Eye (tissue), 1 donor: Measurements from ENCODE around the gene FGD4.
A peak's percentile ranks its signal among the peaks of the same experiment; 100 is the strongest.
"Not testable (repeated sequence)": the region's sequence is repeated elsewhere in the genome, so short reads cannot be mapped to it uniquely, and the experiment has no call there.

Source experiments
- DNase-seq: peaks from one replicate; pipeline ENCODE4 v3.0.0-alpha.2; 2015

Gene FGD4

DNA sequence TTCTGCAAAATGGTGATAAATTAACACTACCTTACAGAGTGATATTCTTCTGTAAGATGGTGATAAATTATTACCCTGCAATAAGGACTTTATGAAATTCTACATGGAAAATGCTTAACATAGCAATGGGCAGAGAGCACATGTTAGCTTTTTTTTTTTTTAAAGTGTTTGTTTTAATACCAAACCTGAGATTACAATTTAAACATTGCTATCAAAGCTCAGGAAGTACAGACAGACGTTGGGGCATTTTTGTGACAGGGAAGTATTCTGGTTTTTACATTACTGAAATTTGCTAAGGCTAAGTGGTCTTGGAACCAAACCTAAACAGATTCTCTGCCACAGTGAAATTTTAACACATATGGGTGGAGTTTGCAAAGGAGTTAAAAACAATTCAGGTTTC, 133.1 kb downstream of the FGD4 start:
- DNase-seq = no peak

DNA sequence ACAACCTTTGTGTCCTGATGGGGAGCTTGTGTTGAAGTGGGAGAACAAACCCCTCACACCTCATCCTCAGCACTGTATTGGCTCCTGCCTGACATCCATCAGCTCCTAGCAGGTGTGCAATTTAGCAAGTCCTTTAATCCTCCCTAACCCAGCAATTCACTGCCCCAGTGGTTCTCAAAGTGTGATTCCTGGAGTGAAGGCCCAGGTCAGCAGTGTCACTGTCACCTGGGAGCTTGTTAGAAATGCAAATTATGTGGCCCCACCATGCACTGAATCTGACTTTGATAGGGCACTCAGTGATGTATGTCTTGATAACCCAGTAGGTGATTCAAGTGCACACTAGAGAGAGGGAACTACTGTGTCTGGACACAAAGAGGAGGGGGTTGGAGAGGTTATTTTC, 133.6 kb downstream of the FGD4 start:
- no peak for DNase-seq

DNA sequence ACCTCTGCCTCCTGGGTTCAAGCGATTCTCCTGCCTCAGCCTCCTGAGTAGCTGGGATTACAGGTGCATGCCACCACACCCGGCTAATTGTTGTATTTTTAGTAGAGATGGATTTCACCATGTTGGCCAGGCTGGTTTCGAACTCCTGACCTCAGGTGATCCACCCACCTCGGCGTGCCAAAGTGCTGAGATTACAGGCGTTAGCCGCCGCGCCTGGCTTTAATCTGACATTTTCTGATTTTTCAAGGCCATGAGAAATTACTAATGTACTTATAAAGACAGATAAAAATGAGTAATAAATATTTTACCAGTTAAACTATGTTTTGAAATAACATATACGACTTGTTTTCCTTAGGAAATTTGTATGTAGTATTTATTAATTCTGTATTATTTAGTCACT, 134.1 kb downstream of the FGD4 start:
- DNase-seq = not testable (repeated sequence)

DNA sequence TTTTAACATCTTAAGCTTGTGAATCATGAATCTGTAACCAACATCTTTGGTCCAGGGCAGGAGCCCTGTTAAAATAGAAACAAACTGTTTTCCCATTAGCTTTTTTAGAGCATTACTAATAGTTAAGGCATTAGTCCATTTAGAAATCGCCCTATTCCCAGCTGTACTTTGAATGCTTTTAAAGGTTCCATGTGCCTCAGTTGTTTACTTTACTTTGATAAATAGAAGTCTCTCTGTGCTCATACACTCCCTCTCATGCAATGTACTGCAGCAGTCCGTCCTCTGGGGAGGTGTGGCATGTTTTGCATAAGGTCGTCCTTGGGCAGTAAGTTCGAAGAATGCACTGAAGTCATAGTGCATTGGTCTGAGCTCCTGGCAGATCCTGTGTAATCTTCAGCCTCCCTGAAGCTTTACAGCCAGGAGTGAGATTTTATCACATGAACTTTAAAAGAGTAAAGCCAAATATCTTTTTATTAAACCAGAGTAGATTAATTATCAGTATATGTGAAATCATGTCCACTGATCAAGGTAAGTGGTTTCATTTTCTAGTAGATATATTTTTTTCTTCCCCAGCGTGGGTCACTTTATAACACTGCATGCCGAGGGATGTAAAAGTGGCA, 134.7 kb downstream of the FGD4 start:
- DNase-seq = peak; percentile 66

DNA sequence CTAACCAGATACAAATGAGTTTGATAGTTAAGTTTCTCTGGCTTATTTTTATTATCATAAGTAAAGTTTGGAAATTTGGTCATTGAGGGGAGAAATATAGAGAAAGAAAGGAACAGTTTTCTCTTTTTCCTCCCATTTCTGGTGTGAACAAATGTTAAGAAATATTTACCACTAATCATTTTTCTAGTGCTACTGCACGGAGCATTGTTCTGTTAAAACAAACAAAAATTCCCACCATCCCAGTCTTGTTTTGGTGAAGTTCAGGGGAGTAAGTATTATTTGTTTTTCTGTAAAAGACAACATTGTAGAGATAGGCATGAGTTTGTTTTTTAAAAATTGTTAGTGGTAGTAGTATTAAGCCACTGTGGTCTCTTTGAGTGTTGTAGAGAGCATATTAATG, 135.3 kb downstream of the FGD4 start:
- peak; percentile 30 for DNase-seq

DNA sequence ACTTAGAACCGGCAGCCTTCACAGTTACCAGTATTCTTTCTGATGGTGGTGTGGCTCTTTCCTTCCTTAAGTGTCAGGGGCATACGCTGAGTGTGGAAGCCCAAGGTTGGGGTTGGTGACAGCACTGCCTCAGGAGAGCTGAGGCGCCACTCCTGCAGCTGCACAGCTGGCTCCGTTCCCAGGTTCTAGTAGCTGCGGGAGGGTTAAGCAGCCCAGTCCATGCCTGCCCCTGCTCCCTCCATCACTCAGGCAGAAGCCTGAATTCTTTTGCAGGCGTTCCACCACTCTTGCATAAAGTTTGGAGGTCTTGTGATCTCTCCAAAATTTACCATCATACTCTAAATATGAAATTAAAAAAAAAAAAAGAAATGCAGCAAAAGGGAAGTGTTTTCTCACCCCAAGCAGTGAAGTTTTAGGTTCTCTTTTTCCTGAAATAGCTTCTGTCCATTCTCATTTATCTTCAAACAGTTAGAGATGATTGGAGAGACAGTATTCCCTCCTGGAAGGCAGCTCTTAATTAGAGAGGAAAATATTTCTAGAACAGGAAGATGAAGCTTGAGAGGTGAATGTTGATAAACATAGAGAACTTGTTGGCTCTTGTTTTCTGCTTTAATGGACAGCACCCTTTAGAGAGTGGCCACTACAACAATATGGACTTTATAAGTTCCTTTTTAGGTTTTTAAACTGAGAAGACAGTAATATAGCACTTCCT, 136.1 kb downstream of the FGD4 start:
- DNase-seq = peak; percentile 84

DNA sequence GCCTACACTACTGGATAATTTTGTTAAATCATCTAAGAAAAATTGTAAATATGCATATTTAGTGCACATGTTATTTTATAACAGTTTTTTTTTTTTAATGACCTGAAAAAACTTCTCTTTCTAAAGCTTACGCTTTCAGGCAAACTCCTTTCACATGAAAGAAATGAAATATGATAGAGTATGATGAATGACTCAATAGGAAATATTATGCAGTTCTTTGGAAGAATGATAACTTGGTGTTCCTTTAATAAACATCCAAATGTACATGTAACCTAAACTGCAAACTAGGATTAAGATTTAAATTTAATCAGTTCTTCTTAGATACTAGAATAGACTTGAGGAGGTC, 136.6 kb downstream of the FGD4 start:
- no peak for DNase-seq

DNA sequence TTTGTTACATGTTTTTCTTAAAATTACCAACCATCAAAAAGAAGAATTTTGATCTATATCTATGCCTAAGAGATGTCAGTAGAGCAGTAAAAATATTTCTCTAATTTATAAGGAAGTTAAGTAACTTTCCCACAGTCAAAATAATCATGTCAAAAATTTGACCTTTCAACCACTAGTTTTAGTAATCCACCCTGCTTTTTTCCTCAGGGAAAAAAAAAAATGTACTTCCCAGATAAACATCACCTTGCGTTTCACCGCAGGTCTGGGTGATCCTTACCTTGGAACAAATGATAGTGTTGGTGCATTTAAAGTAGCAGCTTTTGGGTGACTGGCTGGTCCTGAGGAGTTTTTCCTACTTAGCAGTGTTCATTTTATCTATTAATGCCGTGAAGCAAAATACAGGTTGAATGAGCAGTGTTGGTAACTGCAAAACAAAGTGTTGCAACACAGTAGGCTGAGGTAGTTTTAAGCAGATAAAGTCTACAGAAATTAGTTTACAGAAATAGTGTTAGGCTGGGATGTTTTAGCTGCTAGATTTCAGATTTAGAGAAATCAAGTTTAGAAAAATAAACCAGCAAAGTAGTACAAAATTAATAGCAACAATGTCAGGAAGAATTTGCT, 142.5 kb downstream of the FGD4 start:
- DNase-seq = no peak

DNA sequence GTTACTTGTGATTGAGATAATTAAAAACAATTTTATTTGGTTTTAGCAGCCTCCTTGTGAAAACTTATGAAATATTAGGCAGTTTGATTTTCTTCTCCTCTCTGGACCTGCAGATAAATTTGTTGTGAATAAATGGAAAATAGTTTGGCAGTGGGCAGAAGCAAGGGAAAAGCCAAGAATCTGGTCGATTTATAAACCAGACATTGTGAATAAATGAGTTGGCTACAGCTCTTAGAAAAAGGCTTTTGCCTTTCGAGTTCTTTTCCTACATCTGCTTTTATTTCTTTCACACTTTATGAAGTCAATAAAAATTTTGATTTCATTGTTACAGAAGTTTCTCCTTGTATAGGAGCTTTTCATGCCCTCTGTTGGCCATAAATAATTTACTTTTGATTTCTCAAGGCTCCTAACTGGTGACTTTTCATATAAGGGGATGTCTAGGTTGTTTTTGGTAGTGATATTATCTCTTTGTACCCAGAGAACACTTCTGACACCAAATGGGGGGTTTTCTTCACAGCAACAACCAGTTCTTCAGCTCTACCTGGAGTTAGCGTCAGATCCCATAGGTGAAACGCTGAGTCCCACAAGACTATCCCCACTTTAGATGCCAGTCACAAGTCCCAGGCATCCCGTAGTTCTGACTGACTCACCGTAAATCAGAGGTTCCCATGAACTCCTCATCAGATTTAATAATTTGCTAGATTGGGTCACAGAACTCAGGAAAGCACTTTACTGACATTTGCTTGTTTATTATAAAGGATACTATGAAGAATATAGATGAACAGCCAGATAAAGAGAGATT, 143.3 kb downstream of the FGD4 start:
- DNase-seq = peak; percentile 34

DNA sequence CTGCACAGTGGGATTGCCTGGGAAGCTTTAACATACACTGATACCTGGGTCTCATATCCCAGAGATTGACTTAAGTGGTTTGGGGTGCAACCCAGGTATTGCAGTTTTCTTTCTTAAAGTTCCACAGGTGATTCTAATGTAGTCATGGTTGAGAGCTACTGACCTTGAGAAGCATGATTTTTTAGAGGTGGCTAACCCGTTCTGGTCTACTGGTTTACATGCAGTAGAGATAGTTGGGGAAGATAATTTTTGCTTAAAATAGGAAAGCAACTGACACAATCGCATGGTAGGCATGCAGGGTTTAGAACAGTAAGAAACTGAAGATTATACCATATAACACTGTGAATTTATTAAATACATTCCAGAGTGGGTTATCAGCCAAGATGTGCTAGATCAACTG, 145.5 kb downstream of the FGD4 start:
- no peak for DNase-seq

DNA sequence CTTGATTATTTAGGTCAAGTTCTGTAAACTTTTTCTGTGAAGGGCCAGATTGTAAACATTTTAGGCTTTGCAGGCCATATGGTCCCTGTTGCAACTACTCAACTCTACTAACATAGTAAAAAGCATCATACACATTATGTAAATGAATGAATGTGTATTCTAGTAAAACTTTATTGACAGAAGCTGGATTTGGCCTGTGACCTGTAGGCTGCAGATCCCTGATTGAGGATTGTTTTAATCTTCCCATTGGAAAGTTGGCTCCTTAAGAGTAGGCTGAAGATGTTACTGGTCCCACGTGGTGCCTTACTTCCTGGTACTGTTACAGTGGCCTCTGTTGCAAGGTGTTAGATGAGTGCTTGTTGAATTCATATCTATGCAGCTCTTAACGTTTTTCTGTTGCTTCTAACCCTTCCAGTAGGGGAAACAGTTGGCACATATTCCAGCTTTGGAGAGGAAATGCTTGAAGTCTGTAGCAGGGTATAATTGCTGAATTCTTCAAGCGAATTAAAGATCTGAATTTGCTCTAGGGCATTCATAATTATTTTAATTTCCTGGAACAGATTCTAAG, 146.1 kb downstream of the FGD4 start:
- DNase-seq = no peak

DNA sequence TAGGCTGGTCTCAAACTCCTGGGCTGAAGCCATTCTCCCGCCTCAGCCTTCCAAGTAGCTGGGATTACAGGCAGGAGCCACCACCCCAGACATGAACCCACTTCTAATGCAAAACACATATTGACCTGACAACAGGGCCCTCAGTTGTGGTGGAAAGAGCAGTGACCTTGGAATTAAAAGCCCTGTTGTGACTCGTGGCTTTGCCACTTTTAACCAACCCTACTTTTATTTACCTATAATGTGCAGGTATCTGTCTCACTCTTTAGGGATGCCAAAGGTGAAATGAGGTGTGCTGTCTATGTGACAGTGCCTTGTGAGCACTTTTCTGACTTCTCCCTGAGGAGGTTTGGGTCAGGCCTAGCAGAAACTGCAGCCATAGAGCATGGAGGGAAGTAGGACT, 146.9 kb downstream of the FGD4 start:
- no peak for DNase-seq

DNA sequence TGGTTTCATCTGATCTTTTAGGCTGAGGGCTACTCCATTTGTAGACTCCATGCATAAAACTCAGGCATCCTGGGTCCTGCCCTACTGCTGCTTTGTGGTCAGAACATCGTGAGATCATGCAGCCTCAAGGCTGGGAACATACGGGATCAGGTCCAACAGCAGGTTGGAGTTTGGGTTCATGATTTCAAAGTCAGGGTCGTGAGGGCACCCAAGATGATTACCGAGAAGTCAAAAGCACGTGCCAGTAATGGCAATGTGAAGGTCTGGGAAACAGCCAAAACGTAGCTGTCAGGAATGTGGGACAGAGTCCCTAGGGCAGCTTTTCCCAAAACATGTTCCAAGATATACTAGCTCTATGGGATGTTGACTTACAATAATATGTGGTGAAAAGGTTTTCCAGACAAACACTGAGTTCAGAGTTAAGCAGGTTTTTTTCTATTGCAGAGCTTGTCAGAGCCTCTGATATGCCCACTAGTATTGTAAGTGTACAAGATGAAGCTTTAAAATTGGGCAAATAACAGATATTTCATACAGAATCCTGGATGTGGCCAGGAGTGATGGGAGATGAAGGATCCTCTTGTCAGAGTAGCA, 149.4 kb downstream of the FGD4 start:
- peak; percentile 58 for DNase-seq

DNA sequence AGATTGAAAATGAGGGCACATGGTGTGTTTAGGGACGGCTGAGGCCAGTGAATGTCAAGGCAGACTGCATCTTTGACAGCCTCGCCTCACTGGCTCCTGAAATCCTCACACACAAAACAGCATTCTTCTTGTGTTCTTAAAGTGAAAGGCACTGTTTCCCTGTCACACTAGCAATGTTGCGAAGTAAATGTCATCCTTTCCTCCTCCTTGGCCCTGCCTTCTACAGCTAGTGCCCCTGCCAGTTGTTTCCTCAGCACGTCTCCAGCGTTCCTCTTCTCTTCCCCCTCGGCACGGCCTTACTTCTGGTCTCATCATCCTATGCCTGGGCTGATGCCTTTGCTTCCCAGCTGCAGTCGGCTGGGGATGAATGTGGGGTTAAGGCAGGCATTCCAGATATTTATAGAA, 150.3 kb downstream of the FGD4 start:
- DNase-seq = peak; percentile 86

DNA sequence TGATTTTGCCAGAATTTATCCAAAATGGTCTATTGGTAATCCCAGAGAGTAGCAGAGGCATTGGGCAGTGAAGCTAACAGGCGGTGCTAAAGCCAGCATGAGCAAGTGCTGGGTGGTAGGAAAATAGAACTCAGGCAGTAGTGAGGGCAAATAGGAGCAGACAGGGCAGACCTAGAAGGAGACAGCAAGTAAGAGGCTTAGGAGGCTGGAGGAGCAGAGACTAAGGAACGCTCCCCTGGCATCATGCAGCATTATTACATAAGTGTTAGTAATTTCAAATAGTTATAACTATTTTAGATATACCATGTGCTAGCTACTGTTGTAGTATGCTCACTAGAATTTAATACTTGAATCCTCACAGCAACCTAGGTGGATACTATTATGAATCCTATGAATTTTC, 151.7 kb downstream of the FGD4 start:
- DNase-seq = no peak

DNA sequence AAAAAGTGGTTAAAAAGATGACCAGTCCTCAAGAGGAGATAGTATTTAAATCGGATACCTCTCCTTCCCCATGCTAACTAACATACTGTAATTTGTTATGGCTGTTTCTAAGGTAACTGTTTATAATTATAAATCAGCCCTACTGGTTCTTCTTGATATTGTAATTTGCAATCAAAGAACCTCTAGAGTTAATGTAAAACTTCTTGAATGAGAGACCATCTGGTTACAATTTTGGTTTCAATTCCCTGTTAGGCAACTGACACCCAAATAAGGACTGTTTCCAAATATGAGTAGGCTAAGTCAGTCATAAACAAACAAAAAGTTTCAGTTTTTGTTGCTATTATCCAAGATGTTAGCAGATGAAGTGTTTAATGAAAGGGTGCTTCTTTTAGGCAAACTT, 159.5 kb downstream of the FGD4 start:
- no peak for DNase-seq

DNA sequence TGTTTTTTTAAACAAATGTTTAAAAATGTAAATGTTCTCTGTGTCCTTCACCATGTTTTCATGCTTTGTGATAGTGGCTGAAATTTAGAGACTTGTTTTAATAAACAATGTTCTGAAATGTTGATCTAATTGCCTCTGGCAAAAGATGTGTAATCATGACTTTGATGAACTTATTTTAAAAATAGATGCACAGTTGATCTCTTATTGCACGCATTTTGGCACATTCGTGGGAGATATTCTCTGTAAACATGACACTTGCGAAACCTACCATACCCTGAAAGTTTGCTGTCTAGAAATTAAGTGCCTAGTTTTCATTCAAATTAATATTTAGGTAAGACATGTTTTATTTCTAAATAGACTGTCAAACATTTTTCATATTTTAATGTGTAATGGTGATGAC, 160.1 kb downstream of the FGD4 start:
- DNase-seq = no peak

DNA sequence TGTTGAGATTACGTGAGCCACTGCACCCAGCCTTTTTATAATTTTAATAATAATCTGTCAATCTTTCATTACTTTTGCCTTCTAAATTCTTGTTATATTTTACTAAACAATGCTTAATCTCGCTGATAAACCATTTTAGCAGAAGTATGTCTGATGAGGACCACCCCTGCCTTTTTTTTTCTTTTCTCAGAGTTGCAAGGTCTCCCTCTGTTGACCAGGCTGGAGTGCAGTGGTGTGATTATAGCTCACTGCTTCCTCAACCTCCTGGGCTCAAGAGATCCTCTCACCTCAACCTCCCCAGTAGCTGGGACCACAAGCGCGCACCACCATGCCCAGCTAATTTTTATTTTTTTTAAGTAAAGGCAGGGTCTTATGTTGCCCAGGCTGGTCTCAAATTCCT, 161.2 kb downstream of the FGD4 start:
- DNase-seq = no peak

DNA sequence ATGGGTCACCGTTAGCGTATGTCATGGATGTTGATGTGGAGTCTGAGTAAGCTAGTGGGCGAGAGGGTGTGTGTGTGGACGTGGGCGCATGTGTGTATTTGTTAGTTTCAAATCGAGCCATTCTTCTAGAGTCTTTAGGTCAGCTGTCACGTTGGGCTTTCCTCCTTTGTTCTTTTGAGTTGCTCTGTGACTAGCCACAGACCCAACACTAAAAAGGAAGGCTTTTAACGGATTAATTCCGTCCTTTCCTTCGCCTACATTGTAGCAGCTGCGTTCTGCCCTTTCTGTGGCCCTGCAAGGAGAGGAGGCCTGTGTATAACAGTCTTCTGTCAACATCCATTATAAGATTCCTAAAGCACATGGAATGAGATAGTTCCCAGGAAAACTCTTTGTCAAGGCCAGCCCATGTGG, 162.6 kb downstream of the FGD4 start:
- peak; percentile 93 for DNase-seq

DNA sequence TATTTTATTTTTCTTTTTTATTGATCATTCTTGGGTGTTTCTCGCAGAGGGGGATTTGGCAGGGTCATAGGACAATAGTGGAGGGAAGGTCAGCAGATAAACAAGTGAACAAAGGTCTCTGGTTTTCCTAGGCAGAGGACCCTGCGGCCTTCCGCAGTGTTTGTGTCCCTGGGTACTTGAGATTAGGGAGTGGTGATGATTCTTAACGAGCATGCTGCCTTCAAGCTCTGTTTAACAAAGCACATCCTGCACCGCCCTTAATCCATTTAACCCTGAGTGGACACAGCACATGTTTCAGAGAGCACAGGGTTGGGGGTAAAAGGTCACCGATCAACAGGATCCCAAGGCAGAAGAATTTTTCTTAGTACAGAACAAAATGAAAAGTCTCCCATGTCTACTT, 163.1 kb downstream of the FGD4 start:
- DNase-seq = not testable (repeated sequence)

DNA sequence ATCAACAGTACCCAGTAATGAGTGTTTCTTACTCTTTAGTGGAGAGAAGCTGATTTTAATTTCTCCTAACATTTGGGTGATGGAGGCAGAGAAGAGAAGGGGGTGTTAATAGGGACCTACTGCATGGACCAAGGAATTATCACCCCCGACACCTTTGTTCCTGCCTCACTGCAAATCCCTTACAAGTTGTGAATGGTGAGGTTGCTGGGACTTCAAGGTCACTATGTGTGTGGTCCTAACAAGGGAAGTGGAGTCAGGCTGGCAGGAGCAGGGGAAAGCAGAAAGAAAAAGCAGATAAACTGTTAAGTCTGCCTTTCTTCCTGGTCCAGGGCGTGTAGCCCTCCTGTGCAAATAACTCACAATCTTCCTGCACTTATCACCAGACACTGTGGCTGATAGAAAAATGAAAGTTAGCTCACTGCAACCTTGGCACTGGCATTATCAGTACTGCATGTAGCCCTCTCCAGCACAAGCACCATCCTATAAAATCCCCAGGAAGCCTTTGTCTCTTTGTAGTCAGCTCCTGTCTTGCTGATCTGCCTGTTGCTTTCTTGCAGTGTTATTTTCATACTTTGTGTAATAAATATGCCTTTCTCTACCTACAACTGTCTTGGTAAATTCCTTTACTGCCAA, 167.4 kb downstream of the FGD4 start:
- DNase-seq = peak; percentile 43

DNA sequence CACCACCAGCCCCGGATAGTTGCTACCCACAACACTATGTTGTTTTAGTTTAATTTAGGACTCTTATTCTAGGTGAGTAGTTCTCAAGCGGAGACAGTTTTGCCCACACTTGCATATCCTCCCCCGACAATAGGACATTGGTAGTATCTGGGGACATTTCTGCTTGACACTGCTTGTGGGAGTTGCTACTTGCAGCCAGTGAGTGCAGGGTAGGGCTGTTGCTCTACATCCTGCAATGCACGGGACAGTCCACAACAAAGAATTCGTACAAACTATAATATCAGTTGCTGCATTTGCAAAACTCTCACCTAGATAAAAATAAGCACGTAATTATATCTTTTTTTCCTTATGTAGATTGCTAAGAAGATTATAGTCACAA, 167.9 kb downstream of the FGD4 start:
- DNase-seq = no peak

DNA sequence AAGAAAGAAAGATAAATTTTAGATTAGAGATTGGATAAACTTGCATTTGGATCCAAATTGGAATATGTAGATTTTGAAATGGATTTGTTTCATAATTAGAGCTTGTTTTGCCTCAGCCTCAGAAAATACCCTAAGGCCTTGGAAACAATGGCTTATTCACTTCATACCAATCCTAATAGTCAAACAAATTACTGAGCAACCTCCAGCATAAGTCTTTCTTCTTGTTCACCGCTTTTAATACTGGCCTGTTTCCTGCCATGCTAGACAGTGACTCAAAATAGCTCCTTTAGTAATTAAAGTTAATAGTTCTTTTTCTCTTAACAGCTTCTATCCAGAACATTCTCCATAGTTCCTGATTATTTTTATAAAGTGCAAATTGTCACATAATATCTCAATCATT, 168.9 kb downstream of the FGD4 start:
- DNase-seq = no peak
